Amygdala (tissue), 56 donors: Measurements from ENCODE around the gene FLT1.
A peak's percentile ranks its signal among the peaks of the same experiment; 100 is the strongest.

Source experiments
- DNase-seq, 56 donors: peaks; one replicate each; lab custom pipeline; 2025; lab: John Stamatoyannopoulos, UW

The FLT1 gene

DNA sequence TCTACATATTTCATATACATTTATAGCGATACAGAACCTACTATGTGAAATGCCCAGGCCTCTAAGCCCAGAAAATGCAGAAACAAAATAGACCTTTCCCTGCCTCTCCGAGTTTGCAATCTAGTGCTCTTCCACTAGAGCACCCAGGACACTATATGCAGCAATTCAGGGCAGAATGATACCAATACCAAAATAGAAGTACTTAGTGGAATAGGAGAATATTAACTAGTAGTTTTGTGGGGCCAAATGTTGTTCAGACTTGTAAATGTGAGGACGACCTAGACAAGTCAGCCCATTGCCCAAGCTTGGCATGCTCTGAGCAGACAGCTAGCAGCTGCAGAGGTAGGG lies 35.8 kb upstream of the FLT1 start:
- DNase-seq: no peak

DNA sequence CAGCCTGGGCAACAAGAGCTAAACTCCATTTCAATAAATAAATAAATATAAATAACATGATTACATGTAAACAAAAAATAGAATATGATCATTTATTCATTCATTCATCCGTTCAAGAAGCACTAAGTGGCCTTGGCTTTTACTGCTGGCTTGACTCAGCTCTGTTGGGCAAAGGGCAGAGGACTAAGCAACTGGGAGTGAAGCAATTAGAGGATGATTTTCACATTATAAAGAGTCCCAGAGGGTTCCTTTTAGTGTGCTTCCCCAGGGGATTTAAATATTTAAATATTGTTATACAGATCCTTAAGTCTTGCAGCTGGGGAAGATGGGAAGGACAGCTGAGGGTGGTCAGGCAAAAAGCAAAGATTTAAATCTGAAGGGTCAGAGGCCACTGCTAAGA lies 34.9 kb upstream of the FLT1 start:
- no peak for DNase-seq

DNA sequence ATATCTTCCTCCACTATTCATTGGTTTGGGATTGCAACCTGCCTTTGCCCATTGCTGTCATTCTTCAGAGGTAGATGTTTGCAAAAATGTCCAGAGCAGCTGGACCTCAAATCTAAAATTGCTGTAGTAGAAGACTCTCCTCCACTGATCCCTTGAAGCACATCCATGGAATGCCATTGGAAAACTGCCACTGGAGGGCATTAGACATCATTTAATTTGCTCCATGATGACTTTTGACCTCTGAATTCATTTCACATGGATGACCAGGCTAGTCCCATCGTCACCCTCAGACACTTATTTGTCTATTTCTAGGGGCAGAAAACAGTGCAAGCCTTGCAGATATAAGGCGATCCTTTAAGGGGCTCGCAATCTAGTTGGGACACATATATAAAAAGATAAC lies 33.9 kb upstream of the FLT1 start:
- peak in 1 of 56 donors; percentile 2 for DNase-seq

DNA sequence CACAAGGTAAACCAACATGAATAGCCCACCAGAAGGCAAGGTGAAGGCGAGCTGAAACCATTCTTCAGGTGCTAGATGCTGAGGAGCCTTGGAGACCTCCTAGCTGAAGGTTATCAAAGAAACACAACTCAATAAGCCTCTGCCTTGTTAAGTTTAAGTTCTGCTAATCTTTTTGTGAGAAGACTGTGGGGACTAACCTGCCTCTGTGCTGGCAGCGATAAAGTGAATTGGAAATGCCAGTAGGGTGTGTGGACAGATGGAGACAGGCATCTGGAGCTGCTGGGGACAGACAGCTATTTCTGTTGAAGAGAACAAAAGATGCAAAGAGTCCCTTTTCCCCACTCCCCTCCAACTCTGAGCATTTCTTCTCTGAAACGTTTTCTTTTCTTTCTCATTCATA lies 33.5 kb upstream of the FLT1 start:
- DNase-seq: no peak

DNA sequence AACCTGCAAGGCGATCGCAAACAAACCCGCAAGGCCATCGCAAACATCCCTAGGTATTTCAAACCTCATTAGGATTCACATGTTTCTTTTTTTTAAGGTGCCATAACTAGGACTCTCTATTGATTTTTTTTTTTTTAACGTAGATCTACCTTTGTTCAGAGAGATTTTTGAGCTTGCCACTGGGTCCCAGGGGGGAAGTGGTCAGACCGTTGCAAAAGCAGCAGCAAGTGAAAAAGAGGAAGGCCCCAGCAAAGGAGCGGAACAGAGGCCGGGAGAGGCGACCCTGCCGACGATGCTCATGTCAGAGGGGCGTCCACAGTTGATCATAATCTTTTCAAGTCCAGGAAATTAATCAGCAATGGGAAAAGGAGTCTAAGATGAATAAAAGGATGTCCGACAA lies 32.7 kb upstream of the FLT1 start:
- DNase-seq: peak in 4 of 56 donors; percentile 3 to 17 (median 6)

DNA sequence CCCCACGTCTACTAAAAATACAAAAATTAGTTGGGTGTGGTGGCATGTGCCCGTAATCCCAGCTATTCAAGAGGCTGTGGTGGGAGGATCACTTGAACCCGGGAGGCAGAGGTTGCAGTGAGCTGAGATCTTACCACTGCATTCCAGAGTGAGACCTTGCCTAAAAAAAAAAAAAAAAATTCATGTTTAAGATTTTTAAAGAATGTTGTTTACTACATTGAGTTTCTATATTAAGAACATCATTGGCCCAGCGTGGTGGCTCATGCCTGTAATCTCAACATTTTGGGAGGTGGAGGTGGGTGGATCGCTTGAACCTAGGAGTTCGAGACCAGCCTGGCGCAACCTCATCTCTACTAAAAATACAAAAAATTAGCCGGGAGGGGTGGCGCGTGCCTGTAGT lies 31.9 kb upstream of the FLT1 start:
- no peak for DNase-seq

DNA sequence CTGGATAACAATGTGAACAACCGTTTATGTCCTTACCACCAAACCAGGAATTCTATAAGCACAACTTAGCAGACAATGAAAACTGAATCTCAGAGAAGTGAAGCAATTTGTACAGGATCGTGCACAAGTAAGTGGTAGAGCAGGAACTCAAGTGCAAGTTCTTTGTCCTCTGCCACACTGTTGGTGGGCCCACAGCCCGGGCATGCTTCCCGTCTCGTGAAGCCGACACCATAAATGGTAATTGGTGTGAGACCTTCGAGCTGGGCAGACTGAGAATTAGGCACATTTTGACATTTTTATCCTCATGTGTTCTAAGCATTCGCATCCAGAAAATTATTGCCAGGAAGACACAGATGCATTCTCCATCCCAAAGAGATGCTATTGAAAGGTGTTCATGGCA lies 27.9 kb upstream of the FLT1 start:
- no peak for DNase-seq

DNA sequence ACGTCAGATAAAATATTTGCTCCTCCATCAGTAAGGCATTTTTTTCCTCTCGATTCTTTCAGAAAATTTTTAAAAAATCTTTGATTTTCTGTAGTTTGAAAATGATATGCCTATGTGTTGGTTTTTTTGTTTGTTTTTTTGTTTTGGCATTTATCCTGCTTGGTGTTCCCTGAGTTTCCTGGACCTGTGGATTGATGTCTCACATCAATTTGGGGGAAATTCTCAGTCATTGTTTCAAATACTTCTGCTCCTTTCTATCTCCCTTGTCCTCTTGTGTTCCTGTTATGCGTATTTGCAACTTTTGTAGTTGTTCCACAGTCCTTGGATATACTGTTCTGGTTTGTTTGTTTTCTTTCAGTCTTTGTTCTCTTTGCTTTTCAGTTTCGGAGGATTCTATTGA lies 18.8 kb upstream of the FLT1 start:
- no peak for DNase-seq

DNA sequence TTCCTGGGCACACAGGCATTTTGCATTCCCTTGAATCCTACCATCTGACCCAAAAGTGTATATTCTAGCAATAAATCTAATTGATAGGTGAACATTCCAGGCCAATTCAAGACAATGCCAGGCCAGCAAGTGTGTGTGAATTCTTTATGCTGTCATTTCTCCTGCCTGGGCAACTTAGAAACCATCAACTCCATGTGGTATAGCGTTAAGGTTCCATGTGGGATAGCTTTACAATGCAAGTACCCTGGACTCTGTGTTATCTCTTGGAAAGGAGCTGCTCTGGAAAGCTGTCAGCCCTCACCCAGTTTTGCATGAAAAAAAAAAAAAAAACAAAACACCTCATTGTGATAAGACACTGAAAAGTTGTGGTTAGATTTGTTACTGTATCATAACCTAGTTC lies 15.6 kb upstream of the FLT1 start:
- no peak for DNase-seq

DNA sequence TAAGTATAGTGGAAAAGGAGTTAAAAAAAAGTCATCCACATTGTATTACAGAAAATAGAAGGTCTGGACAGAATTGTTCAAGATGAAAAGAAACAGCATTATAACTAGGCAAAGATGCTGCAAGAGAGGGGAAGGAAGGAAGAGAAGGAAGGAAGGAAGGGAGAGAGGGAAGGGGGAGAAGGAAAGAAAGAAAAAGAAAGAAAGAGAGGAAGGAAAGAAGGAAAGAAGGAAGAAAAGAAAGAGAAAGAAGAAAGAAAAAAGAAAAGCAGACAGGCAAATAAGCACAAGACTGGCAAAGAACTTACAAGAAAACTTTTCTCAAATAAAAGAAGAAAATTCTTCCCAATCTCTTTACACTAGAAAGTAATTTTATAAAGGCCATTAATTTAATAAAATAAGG lies 15.1 kb upstream of the FLT1 start:
- no peak for DNase-seq

DNA sequence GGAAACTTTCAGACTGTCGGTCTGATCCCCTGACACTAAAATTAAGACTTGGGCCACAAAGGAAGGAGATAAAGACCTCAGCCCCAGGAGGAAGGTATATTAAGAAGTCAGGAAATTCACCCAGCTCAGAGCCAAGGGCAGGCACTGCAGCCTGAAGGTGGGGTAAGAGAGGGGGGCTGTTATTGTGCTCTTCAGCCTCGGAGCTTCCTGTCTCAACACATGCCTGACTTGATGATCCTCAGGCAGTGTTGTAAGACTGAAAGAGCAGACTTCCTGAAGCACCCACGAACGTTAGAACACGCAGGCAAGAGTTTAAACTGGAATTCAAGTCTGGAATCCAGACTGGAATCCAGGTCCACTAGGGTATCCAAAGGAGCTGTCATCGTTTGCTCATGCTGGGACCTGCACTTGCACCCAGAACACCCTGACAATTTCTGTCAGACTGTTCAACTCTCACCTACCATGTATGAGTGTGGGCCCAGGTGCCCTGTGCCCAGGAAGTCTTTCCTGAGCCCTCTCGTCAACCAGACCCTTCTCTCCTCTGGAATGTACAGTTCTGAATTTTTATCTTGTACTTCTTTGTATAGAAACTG lies 10.7 kb upstream of the FLT1 start:
- no peak for DNase-seq

DNA sequence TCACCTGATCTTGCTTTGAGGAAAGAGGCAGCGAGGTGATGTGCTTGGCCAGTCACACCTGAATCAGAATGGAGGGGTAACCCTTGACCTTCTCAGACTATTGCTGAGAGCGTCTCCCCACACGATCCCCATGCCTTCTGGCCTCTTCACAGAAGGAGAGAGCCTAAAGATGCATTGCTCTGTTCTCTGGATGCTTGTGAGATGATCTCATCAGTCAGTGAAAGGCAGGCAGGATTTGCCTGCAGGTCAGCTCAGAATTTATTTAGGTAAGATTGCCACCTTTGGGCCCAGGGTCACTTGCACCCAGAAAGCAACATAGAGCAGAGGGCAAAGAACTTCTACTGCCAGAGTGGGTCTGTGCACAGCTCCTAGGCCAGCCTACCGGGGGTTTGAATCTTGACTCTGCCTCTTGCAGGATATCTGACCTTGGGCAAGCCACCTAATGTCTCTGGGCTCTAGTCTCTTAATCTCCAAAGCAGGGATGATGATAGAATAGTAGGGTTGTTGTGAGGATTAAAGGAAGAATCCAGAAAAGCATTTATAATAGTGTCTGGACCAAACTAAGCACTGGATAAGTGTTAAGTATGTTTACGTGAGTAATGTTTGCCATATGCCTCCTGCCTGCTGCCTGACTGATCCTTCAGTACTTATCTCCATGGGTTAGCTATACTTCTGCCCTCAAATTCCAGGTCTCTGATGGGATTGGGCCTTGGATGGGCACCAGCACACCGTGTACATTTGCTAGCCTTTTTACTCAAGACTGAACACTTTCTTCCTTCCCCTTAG lies 8.4 kb upstream of the FLT1 start:
- DNase-seq: no peak

DNA sequence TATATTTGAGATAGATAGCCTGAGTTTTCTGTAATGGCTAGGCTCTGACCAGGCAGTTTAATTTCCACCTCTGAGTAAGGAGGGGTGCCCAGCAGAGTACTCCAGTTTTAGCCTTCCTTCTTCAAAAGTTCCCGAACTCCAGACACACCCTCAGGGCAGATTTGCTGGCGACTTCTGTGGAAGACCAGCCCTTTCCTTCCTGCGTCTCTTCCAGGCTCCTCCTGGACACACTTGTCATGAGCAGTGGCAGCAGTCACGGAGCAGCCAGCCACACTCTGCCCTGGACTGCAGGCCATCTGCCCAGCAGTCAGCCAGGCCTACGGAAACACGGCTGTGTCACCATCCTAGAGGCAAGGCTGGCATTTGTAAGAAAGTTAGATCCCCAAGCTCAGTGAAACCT lies 6.6 kb upstream of the FLT1 start:
- DNase-seq: no peak

DNA sequence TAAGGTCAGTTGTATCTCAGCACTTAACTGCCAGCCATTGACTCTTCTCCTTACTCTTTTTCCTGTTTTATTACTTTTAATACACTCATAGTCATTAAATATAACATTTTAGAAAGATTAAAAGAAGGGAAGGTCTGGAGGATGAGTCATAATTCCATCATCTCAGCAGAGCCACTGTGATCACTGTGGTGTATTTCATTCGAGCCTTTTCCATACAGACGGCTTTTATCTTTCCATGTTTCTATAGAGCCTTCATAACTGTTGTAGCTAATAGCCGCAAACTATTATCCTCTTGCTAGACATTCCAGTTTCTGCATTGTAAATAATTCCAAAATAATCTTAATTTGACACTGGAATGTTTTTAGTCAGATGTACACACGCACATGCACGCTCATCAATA lies 4.7 kb upstream of the FLT1 start:
- no peak for DNase-seq

DNA sequence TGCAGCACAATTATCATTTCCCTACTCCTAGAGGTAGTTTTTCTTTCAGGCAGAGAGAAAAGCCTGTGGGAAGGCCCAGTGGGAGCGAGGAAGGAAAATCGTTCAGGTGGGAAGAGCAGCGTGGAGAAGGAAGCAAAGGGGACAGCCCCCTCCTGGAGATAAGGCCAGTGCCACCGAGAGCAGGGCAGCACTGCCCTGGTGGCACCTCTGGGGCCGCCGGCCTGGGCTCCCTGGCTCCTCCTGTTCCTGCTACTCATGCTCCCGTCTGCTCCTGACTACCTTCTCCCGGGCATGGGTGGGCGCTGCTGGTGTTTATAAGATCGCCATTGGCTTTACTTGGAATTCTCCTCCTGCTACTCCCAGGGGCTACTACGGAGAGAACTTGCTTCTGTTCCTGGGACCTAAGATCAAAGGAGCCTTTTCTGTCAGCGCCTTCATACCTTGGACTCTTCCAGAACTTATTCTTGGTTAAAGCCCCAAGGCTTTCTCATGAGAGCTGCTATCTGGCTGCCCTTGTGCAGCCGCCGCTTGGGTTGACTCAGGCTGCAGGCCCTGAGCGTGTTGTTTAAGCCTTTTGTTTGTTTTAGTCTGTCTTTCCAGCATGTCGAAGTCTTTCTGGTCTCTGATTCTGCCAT lies 3.7 kb upstream of the FLT1 start:
- DNase-seq: no peak

DNA sequence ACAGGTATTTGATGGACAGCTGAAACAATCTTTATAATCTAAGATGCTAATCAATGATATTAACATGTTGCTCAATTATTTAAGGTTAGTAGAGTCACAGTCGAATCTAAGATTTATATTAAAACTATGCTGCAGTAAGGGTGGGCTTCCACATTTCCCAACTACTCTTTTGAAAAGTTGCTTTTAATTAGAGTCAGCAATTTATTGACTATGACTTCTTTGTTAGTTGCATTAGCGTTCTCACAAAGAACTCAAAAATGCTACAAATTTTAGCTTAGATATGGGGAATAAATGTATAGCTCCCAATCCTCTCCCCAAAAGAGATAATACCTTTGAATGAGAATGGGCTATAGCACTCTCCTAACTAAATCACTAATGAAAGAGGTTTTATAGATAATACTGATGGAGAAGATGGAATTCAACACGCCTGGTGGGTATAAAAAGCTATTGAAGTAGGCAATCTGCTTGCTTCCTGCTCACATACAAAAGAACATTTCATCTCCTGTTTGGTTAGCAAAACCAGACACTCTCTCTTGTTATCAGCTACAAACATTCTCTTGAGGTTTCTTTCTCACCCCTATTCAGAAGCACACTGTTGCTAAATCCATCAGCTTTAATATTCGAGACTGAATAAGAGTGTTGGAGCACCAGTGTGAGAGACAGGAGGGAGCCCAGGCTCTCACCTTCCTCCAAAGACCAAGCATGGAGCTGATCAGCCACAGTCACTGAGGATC lies 2.4 kb upstream of the FLT1 start:
- DNase-seq: no peak

DNA sequence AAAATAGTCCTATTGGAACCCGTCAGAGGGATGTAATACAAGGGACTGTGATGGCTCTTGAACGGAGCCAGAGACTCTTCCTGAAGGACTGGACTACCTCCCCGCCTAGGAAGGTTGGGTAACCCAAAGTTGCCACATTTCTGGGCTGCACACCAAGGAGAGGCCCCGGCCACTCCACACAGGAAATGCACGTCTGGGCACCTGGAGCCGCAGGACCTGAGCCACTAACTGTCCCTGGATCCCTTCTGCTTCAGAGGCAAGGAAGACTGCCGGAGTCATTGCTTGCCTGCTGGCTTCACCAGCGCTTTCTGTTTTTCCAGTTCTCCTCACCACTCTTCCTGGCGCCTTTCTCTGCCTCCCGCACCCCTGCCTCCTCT lies 1.2 kb upstream of the FLT1 start:
- DNase-seq: no peak

DNA sequence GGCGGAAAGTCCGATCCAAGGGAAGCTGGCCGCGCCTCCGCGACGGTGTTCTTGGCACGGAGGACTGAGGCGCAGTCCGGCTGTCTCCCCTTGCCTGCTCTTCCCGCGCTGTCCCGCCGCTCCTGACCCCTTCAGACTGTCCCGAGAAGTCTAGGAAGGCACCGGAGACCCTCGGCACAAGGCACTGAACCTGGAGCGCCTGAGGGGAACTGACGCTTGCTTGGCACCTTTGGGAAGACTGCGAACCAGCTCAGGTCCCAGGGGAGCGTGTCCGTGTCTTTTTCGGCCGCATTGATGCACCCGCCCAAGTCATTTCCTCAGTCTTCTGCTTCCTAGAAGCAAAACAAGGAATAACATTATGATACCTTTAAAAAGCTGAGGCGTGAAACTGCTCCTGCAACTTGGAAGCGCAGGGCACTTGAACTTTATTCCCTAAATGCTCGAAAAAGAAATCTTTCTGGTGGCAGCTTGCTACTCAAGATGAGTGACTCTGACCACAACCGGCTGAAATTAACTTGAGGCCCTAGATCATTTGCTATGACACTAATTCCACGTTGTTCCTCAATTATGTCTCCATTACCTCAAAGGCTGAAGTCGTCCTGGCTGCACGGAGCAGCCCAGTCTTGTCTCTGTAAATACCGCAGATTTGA lies 735 bp upstream of the FLT1 start:
- DNase-seq: no peak

DNA sequence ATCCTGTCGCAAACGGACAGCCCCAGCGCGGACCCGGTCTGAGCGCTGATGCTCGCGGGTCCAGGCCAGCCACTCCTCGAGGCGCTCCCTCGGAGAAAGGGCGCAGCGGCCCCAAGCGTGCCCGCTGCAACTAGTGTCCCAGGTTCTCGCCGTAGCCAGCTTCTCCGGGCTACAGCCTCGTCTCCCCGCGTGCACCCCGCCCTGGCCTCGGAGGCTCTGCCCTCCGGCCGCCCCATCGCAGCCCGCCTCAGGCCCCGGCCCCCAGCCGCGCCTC lies 487 bp downstream of the FLT1 start:
- no peak for DNase-seq

DNA sequence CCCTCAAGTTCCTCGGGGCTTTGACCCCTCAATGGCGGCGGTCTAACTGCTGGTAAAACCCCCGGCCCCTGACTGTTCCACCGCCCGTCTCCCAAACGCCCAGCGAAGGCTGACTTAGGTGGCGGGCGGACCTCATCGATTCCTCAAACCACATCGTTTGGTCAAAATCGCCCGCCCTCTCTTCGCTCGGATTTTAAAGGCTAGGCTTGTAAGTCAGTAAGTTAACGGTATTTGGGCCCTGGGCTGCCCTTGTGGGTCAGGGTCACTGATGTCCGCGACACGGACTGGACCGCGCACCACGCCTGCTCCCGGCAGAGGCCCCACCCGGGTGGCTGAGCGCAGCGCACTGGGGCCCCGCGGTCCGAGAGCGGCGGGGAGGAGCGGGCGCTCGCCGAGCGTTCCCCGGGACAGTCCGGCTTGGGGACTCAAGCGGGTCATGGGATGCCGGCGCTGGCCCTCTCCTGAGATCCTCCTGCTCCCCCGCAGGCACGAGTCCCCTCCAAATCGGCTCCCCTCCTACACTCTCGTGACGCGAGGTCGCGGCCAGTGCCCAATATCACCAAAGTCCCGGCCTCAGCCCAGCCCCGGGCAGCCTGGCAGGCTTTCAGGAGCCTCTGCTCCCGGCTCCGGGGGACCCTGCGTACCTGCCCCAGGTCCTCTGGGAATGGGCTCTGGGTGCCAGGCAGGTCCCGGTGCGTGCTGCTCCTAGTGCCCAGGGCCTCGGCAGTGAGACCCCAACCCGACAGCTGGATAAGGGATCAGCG lies 1.0 kb downstream of the FLT1 start:
- no peak for DNase-seq
